MCF 10A (cell line): ENCODE data around the gene TUBA3C. TPM values are rescaled to one million over a fixed set of nuclear protein-coding genes. Genes with fewer than 3 reads are reported as not detected.

Source experiments
- BruUV-seq: library from RNA; stranded (reverse); fragments of 400-500 nt; replicated peaks from 2 replicates; lab custom pipeline; 2021; lab: Mats Ljungman, UMichigan
- CTCF ChIA-PET: fragments of 300-600 bp; sonication (Branson Sonifier 250); formaldehyde crosslinking; extraction: SDS; loops from one replicate; lab custom pipeline; 2021; ENCODE audit warnings: antibody characterized with exemption, inconsistent platforms; lab: Yijun Ruan, JAX
- POLR2A ChIA-PET: fragments of 300-600, 350-650 bp; sonication (Branson Sonifier 250); formaldehyde crosslinking; extraction: SDS; loops from one replicate; lab custom pipeline; 2020; ENCODE audit warnings: antibody characterized with exemption, inconsistent platforms; lab: Yijun Ruan, JAX
- DNase-seq: peaks from one replicate; pipeline ENCODE4 v3.0.0-alpha.2; 2018; ENCODE audit not compliant: unreplicated experiment
- H3K27ac Mint-ChIP-seq: one replicate; pipeline ENCODE4 v1.8.0; 2022; ENCODE audit warnings: mild to moderate bottlenecking, low read depth, mixed read lengths; ENCODE audit not compliant: unreplicated experiment
- H3K27me3 Mint-ChIP-seq: one replicate; pipeline ENCODE4 v1.8.0; 2022; ENCODE audit warnings: mixed read lengths; ENCODE audit not compliant: insufficient read depth, unreplicated experiment
- H3K36me3 Mint-ChIP-seq: one replicate; pipeline ENCODE4 v1.8.0; 2022; ENCODE audit warnings: mild to moderate bottlenecking, moderate library complexity, mixed read lengths; ENCODE audit not compliant: insufficient read depth, unreplicated experiment
- H3K4me1 Mint-ChIP-seq: one replicate; pipeline ENCODE4 v1.8.0; 2022; ENCODE audit warnings: mixed read lengths; ENCODE audit not compliant: insufficient read depth, unreplicated experiment
- H3K4me3 Mint-ChIP-seq: one replicate; pipeline ENCODE4 v1.8.0; 2022; ENCODE audit warnings: mild to moderate bottlenecking, moderate library complexity, mixed read lengths; ENCODE audit not compliant: unreplicated experiment
- H3K9me3 Mint-ChIP-seq: one replicate; pipeline ENCODE4 v1.8.0; 2022; ENCODE audit warnings: mixed read lengths; ENCODE audit not compliant: unreplicated experiment
- CTCF ChIP-seq: fragments of 200-600 bp; IDR thresholded peaks from one replicate; pipeline ENCODE4 v1.8.0; 2022; ENCODE audit warnings: antibody characterized with exemption, mild to moderate bottlenecking; ENCODE audit not compliant: unreplicated experiment
- intact Hi-C: fragments of 100-400 bp; cut with micrococcal nuclease; formaldehyde crosslinking; loops from 2 replicates; pipeline ENCODE4 v1.14.1; 2022
- total RNA-seq: library from RNA; stranded (reverse); gene quantifications from 2 replicates; pipeline ENCODE4 v1.2.3, GENCODE V29; 2022

The TUBA3C gene
- total RNA-seq, 1 experiment from 2014 or later, result not detected

DNA sequence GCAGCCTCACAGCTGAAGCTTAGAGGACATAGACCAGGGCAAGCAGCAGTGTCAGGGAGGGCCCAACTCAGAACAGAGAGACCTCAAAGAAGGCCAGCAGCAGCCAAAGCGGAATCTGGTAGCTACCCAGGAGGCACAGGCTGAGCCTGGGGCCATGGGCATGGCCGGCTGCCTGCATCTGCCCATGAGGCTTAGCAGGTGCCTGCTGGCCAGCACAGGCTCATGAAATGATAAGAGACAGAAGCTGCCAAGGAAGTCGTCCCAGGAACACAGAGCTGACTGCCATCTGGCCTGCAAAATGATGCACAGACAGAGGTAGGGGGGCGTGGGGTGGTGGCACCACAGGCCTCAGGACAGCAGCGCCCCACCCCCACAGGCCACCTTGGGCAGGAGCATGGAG lies 29.2 kb downstream of the TUBA3C start:
- CTCF ChIA-PET, result interaction anchor here (1.0 to 1.9 kb wide), 2 partner anchors 12 to 15 kb away, joined by 3 to 4 read pairs; no protein-coding TSS in a partner anchor
- no peaks in the 10 kb centered on the region for H3K27me3 Mint-ChIP-seq
- TF ChIP-seq CTCF, result no peak
- no peak overlapping the region for H3K4me3 Mint-ChIP-seq
- peaks cover 18% of the 10 kb centered on the region for H3K9me3 Mint-ChIP-seq
- no peaks in the 10 kb centered on the region for H3K36me3 Mint-ChIP-seq
- no peak for DNase-seq
- POLR2A ChIA-PET, result no interaction called here
- no peaks in the 10 kb centered on the region for H3K4me1 Mint-ChIP-seq
- BruUV-seq, result no TSS peak
- H3K27ac Mint-ChIP-seq, result no peak overlapping the region
- intact Hi-C loops, result loop anchor here (5.0 kb wide), 1 partner anchor 135 kb away; no protein-coding TSS in a partner anchor

DNA sequence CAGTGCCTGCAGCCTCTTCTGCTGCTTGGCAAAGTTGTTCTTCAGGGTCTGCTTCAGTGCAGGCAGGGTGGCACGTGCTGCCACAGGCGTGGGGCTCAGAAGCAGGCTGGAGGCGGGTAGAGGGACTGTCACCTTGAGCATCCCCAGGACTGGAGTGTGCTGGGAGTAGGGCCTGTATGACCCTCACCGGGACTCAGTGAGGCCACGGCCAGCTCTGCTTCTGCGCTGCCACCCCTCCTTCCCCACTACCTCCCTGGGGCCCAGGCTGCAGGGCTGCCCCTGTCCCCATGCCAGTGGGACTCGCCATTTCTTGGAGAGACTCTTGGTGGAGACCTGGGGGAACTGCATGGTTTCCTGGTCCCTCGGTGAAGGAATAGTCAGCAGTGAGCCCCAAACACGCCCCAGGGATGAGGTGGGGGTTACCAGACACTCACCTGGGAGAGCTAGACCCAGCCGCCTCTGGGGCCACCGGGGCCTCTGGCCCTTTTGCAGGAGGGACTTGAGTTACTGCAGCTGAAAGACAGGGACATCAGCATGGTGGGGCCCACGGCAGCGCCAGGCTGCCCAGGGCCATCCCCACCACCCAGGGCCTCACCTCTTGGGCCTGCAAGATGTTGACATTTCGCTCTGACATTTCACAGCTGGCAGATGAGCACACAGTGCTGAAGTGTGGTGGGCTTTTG lies 29.9 kb downstream of the TUBA3C start:
- Mint-ChIP-seq H3K36me3 (no peaks in the 10 kb centered on the region), H3K27ac (no peak overlapping the region), H3K27me3 (no peaks in the 10 kb centered on the region), H3K4me3 (no peak overlapping the region), H3K9me3 (peaks cover 18% of the 10 kb centered on the region), H3K4me1 (no peaks in the 10 kb centered on the region)
- ChIA-PET POLR2A (no interaction called here), CTCF (interaction anchor here (1.0 to 1.9 kb wide), 2 partner anchors 13 to 15 kb away, joined by 3 to 4 read pairs; no protein-coding TSS in a partner anchor)
- DNase-seq, result no peak
- BruUV-seq, result no TSS peak
- no peak for TF ChIP-seq CTCF
- intact Hi-C loops, result loop anchor here (5.0 kb wide), 1 partner anchor 136 kb away; no protein-coding TSS in a partner anchor

GRCh38 chr13:19150712-19151228 lies 30.9 kb downstream of the TUBA3C start:
- no peaks in the 10 kb centered on the region for H3K36me3 Mint-ChIP-seq
- H3K27ac Mint-ChIP-seq, result no peak overlapping the region
- no peak overlapping the region for H3K4me3 Mint-ChIP-seq
- intact Hi-C loops, result loop anchor here (5.0 kb wide), 1 partner anchor 137 kb away; no protein-coding TSS in a partner anchor
- H3K9me3 Mint-ChIP-seq, result peaks cover 18% of the 10 kb centered on the region
- no peaks in the 10 kb centered on the region for H3K4me1 Mint-ChIP-seq
- POLR2A ChIA-PET, result no interaction called here
- CTCF ChIA-PET, result interaction anchor here (1.9 kb wide), 1 partner anchor 16 kb away, joined by 4 read pairs; no protein-coding TSS in a partner anchor
- BruUV-seq, result no TSS peak
- DNase-seq, result no peak
- no peaks in the 10 kb centered on the region for H3K27me3 Mint-ChIP-seq
- no peak for TF ChIP-seq CTCF

GRCh38 chr13:19150226-19150625 lies 31.4 kb downstream of the TUBA3C start:
- no peak for TF ChIP-seq CTCF
- DNase-seq, result no peak
- Mint-ChIP-seq H3K4me1 (no peaks in the 10 kb centered on the region), H3K9me3 (peaks cover 18% of the 10 kb centered on the region), H3K27me3 (no peaks in the 10 kb centered on the region), H3K36me3 (no peaks in the 10 kb centered on the region), H3K4me3 (no peak overlapping the region), H3K27ac (no peak overlapping the region)
- ChIA-PET CTCF (no interaction called here), POLR2A (no interaction called here)
- no TSS peak for BruUV-seq
- intact Hi-C loops, result loop anchor here (5.0 kb wide), 1 partner anchor 137 kb away; no protein-coding TSS in a partner anchor
